Heart right ventricle (tissue), 16 donors: ENCODE results near the gene OR2V2. TPM values are rescaled to one million over a fixed set of nuclear protein-coding genes. Genes with fewer than 3 reads are reported as not detected.
A peak's percentile ranks its signal among the peaks of the same experiment; 100 is the strongest.

Experiments
- ATAC-seq, 8 donors: fragments of 200-7000 bp; cut with Tn5 transposase; one replicate each; pipeline ENCODE4 v1.9.1; 2020; ENCODE audit warnings: mild to moderate bottlenecking in 8 of 8, moderate library complexity in 8 of 8, moderate number of reproducible peaks in 1 of 8
- DNase-seq, 2 donors: peaks; one replicate each; pipeline ENCODE4 v3.0.0-alpha.2; 2020
- H3K27ac ChIP-seq, 10 donors: fragments of 200-600 bp; sonication (generic) in 2 of 10; one replicate each; pipeline versions ENCODE4 v1.5.0 to v1.8.0; 2020 to 2022; ENCODE audit warnings: mild to moderate bottlenecking in 3 of 10
- H3K27me3 ChIP-seq, 7 donors: fragments of 200-600 bp; one replicate each; pipeline ENCODE4 v1.8.0; 2021 to 2022; ENCODE audit warnings: mild to moderate bottlenecking in 2 of 7
- H3K36me3 ChIP-seq, 9 donors: fragments of 200-600 bp; sonication (generic) in 1 of 9; one replicate each; pipeline versions ENCODE4 v1.5.0 to v1.8.0; 2020 to 2022; ENCODE audit warnings: mild to moderate bottlenecking in 2 of 9
- H3K4me1 ChIP-seq, 9 donors: fragments of 200-600 bp; sonication (generic) in 1 of 9; one replicate each; pipeline versions ENCODE4 v1.5.0 to v1.8.0; 2020 to 2022; ENCODE audit warnings: mild to moderate bottlenecking in 4 of 9
- H3K4me3 ChIP-seq, 10 donors: fragments of 200-600 bp; sonication (generic) in 2 of 10; one replicate each; pipeline versions ENCODE4 v1.5.0 to v1.8.0; 2020 to 2022; ENCODE audit warnings: mild to moderate bottlenecking in 7 of 10, moderate library complexity in 2 of 10
- H3K9me3 ChIP-seq, 11 donors: fragments of 200-600 bp in 10 of 11; sonication (generic) in 2 of 11; one replicate each; pipeline versions ENCODE4 v1.5.0 to v1.8.0; 2013 to 2022; ENCODE audit warnings: mild to moderate bottlenecking in 2 of 11, control low read depth in 1 of 11, moderate library complexity in 1 of 11
- WGBS, 2 donors: extraction: QIAGEN DNeasy Blood & Tissue Kit; methylation state at CpG; one replicate each; pipeline ENCODE4 v1.1.7; 2013; ENCODE audit warnings: inconsistent platforms in 1 of 2; 5-methylcytosine and 5-hydroxymethylcytosine counted together
- intact Hi-C, 10 donors: fragments of 100-400 bp; cut with DNase I; formaldehyde crosslinking; loops; one replicate each; pipeline versions ENCODE4 v1.11.1 to v1.14.2; 2022
- polyA plus RNA-seq, 2 donors: library from polyadenylated mRNA; stranded (reverse); fragments of 200-250 nt; gene quantifications; one replicate each; pipeline ENCODE4 v1.2.3, GENCODE V29; 2013
- total RNA-seq, 10 donors: library from RNA; stranded (reverse); fragmentation: NEBNext Ultra II Directional in 3 of 10; extraction: Animal tissue kit (Norgen Biotek cat#: 25700) in 3 of 10; gene quantifications; one replicate each; pipeline versions ENCODE4 v1.2.1 to v1.2.4, GENCODE V29; 2021 to 2023
- TF ChIP-seq, protein P1 (sequence below), 9 donors: fragments of 200-600 bp; sonication (generic) in 2 of 9; IDR thresholded peaks; one replicate each; pipeline versions ENCODE4 v1.5.0 to v1.8.0; 2021 to 2022; ENCODE audit warnings: antibody characterized with exemption in 9 of 9, mild to moderate bottlenecking in 5 of 9, moderate library complexity in 1 of 9
- donor health status: Arrhythmogenic right ventricular cardiomyopathy.
- donor health status: ischemic (EF 13 %, LVEDD 7.1; RV severe dilation, severe dysfunction).
- donor health status: healthy with polysubstance abuse.
- donor health status: DM: no; HTN: yes; CAD: no.
- donor health status: DM: no; HTN: no; CAD: no.
- donor health status: ischemic (EF 25% LVEDD 6.9; RV normal size, moderate dysfunction).
- donor health status: ischemic (EF 25% LVEDD 5.7; RV mildly dilated, moderate dysfunction).
- donor health status: healthy.
- donor health status: DM: yes; HTN: yes; CAD: no.
- donor health status: Ischemic cardiomyopathy.
- donor health status: ischemic (EF 35%, LVEDD 5.7; RV mildly dilated, moderate dysfunction).
- donor health status: nonischemic (EF 11% LVEDD 7.7; RV severe dilation, severe dysfunction).
- donor health status: DM: yes; HTN: yes; CAD: no.
- donor health status: PGD.
- donor health status: ischemic (EF 29% LVEDD 5.4; RV normal size, mild dysfunction).
- donor health status: nonischemic (EF 23%, LVEDD 6.1; RV moderate dilation, normal function).

OR2V2 gene
- total and polyA plus RNA-seq, 12 donors, result not detected

DNA sequence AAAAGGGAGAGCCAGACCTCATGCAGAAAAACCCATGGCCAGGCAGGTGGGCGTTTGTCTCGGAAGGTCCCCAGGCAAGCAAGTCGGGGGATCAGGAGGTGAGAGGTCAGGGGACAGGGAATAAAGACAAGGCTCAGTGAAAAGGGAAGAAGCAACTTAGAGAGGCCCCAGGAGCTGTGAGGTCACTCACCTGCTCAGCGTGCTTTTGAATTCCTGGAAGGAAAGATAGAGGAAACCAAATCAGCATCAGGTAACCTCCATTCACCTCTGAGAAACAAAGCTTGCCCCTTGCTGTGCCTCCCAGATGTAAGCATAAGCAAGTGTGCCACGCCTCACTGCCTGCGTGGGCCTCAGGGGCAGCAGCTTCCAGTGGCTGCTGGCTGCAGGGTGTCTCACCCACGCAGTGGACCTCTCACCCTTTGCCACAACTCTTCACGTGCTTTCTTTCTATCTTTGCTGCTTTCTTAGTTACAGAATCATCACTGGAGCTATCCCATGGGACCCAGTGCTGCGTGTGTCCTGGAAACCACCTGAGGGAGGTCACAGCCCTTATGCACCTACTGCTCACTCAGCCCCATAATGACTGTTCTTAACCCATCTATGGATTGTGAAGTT is 51.6 kb downstream of the OR2V2 start:
- DNase-seq (no peak), ATAC-seq (no peak)
- H3K27me3 ChIP-seq, result peaks cover 0 to under 1% (median 0%) of the 10 kb centered on the region in 7 donors
- no peak overlapping the region for H3K4me3 ChIP-seq
- no peaks in the 10 kb centered on the region for H3K9me3 ChIP-seq
- H3K27ac ChIP-seq, result no peak overlapping the region
- 62 to 71% methylated on average over 9 of the region's 9 CpGs for WGBS, 2 donors
- peaks cover 0 to 17% (median 13%) of the 10 kb centered on the region in 9 donors for H3K4me1 ChIP-seq
- TF ChIP-seq, protein P1, sequence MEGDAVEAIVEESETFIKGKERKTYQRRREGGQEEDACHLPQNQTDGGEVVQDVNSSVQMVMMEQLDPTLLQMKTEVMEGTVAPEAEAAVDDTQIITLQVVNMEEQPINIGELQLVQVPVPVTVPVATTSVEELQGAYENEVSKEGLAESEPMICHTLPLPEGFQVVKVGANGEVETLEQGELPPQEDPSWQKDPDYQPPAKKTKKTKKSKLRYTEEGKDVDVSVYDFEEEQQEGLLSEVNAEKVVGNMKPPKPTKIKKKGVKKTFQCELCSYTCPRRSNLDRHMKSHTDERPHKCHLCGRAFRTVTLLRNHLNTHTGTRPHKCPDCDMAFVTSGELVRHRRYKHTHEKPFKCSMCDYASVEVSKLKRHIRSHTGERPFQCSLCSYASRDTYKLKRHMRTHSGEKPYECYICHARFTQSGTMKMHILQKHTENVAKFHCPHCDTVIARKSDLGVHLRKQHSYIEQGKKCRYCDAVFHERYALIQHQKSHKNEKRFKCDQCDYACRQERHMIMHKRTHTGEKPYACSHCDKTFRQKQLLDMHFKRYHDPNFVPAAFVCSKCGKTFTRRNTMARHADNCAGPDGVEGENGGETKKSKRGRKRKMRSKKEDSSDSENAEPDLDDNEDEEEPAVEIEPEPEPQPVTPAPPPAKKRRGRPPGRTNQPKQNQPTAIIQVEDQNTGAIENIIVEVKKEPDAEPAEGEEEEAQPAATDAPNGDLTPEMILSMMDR (IDR thresholded peaks at IDR 0.05), result no peak
- intact Hi-C loops, result no loop called here
- H3K36me3 ChIP-seq, result peaks cover 0 to 9% (median 0%) of the 10 kb centered on the region in 9 donors

DNA sequence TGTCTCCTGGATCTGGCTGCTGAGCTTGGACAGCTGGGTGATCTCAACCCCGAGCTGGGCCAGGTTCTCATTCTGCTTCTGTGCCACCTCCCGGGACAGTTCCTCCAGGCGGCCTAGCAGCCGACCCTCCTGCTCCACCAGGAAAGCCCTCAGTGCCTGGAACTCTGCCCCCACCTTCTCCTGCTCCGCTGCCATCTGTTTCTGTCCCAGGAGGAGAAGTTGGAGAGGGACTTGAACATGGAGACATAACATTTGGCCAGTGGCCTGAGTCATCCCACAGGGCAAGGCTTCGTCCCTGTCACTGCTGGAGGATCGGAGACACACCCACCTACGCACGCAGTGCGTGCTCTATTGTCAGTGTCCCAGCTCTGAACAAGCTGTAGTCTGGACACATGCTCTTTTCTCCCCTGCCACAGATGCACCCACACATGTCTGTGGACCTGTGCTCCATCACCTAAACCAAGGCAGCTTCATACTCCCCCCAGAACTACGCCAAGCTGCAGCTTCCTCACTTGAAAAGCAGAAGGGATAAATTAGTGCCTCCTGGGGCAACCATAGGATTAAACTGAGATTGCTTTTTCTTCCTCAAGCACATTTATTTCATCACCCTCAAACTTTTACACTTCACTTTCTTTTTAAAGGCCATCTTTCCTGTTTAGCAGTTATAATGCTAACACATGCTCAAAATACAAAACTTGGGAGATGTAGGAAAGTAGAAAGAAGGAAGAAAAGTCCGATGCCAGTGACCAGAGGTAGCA is 52.7 kb downstream of the OR2V2 start:
- ATAC-seq, result no peak
- H3K36me3 ChIP-seq, result peaks cover 0 to 9% (median 0%) of the 10 kb centered on the region in 9 donors
- H3K9me3 ChIP-seq, result no peaks in the 10 kb centered on the region
- intact Hi-C loops, result no loop called here
- no peak for DNase-seq
- 77 to 83% methylated on average over 12 of the region's 12 CpGs for WGBS, 2 donors
- H3K4me3 ChIP-seq, result no peak overlapping the region
- TF ChIP-seq, protein P1 (IDR thresholded peaks at IDR 0.05), result no peak
- peaks cover 0 to 11% (median 0%) of the 10 kb centered on the region in 7 donors for H3K27me3 ChIP-seq
- H3K27ac ChIP-seq, result no peak overlapping the region
- H3K4me1 ChIP-seq, result peaks cover 0 to 21% (median 13%) of the 10 kb centered on the region in 9 donors

DNA sequence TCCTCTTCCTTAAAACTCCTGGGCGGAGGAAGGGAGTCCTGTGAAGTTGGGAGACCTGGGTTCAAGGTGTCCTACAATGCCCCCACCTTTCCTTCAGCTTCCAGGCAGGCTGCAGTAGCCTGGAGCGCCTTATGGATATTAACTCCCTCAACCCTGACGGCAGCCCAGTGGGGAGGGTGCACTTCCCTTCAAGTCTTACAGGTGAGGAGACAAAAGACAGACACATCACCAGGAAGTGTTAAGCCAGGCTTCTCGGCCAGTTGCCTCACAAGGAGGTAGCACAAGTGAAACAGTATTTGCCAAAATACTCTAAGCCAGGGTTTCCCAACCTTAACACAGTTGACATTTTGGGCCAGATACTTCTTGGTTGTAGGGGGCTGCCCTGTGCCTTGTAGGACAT is 53.4 kb downstream of the OR2V2 start:
- Histone ChIP-seq H3K27me3 (peaks cover 0 to 18% (median 0%) of the 10 kb centered on the region in 7 donors), H3K4me3 (no peak overlapping the region), H3K36me3 (peaks cover 0 to 9% (median 0%) of the 10 kb centered on the region in 9 donors), H3K9me3 (no peaks in the 10 kb centered on the region), H3K4me1 (peaks cover under 1 to 29% (median 18%) of the 10 kb centered on the region in 9 donors), H3K27ac (no peak overlapping the region)
- no peak for DNase-seq
- ATAC-seq, result no peak
- TF ChIP-seq, protein P1 (IDR thresholded peaks at IDR 0.05), result no peak
- intact Hi-C loops, result no loop called here
- WGBS, 2 donors, result 74 to 83% methylated on average over 4 of the region's 4 CpGs

DNA sequence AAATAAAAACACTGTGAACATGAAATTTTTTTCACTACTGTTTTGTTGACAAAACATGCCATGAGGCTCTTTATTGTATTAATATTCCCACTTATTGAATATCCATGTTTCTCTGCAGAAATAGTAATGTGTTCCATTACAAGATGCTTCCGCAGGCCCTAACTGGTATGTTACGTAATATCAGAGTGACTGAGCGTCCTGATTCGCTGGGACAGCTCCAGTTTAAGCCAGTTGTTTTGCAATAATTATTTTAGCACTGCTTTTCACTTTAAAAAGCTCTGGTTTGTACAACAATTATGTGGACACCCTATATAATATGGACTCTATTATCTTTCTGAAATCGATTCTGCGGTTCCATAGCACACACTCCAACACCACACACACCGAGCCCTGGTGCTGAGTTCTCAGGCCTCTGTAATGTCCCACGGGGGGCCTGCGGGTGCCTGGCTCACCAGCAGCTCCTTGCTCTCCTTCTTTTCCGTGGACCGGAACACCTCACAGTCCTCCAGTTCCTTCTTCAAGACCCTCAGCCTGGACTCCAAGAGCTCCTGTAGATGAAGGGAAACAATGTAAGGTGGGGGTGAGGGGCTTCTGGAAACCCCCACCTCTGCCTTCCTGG is 55.8 kb downstream of the OR2V2 start:
- WGBS, 2 donors, result 76 to 78% methylated on average over 11 of the region's 11 CpGs
- Histone ChIP-seq H3K4me1 (peaks cover 7 to 51% (median 29%) of the 10 kb centered on the region in 9 donors), H3K27ac (peak overlapping the region in 7 of 10 donors; percentile 22 to 87 (median 81)), H3K27me3 (peaks cover 0 to 28% (median 0%) of the 10 kb centered on the region in 7 donors), H3K36me3 (peaks cover 0 to 9% (median 0%) of the 10 kb centered on the region in 9 donors), H3K9me3 (no peaks in the 10 kb centered on the region), H3K4me3 (peak overlapping the region in 5 of 10 donors; percentile 70 to 90 (median 74))
- no peak for ATAC-seq
- no peak for DNase-seq
- TF ChIP-seq, protein P1 (IDR thresholded peaks at IDR 0.05), result no peak
- intact Hi-C loops, result no loop called here
